ENCODE results near the gene ATP6V1F.

DNA sequence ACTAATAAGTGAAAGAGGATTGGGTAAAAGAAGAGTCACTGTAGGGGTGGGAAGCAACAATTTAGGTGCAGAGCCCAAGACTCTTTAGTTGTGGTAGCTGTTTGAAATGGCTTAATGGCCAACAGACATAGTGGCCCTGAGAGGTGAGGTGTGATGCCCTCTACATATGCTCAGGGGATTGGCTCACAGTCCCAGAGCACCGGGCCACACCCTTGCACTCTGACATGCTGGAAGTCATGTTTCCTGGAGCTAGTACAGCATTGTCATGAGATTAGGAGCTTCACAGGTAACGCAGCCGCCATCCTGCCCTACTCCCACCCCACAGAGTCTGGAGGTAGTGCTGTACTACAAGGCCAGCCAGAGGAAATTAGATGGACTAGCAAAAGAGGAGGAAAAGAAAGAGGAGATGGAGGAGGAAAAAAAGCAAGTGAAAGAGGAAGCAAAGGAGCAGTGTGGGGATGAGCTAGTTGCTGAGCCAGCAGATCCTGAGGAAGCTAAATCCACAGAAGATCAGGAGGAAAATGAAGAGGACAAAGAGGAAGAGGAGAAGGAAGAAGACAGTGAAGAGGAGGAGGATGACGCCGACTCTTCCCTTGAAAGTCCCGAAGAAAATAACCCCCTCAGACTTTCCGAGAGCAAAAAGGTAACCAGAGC, 47.2 kb upstream of the ATP6V1F start:
- TF ChIP-seq, protein P1, sequence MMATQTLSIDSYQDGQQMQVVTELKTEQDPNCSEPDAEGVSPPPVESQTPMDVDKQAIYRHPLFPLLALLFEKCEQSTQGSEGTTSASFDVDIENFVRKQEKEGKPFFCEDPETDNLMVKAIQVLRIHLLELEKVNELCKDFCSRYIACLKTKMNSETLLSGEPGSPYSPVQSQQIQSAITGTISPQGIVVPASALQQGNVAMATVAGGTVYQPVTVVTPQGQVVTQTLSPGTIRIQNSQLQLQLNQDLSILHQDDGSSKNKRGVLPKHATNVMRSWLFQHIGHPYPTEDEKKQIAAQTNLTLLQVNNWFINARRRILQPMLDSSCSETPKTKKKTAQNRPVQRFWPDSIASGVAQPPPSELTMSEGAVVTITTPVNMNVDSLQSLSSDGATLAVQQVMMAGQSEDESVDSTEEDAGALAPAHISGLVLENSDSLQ (IDR thresholded peaks at IDR 0.05): no peak
- TF ChIP-seq ELF4 (IDR thresholded peaks at IDR 0.05) (no peak), SP1 (IDR thresholded peaks at IDR 0.05) (no peak), FOXM1 (IDR thresholded peaks at IDR 0.05; ENCODE audit: borderline replicate concordance) (no peak), BHLHE40 (IDR thresholded peaks at IDR 0.05; ENCODE audit: borderline replicate concordance) (no peak), L3MBTL2 (conservative IDR thresholded peaks at IDR 0.05) (no peak), SUZ12 (IDR thresholded peaks at IDR 0.05) (no peak), ARNT (IDR thresholded peaks at IDR 0.05) (no peak), NFRKB (IDR thresholded peaks at IDR 0.05) (no peak), FOXA1 (IDR thresholded peaks at IDR 0.05) (no peak), FOXK2 (IDR thresholded peaks at IDR 0.05) (no peak), TARDBP (IDR thresholded peaks at IDR 0.05) (no peak), ZNF384 (IDR thresholded peaks at IDR 0.05) (no peak)
